GDM1 (cell line): ENCODE results near the gene IRAG1.
"Not testable (repeated sequence)": the region's sequence is repeated elsewhere in the genome, so short reads cannot be mapped to it uniquely, and the experiment has no call there.

Experiments
- DNase-seq: peaks from one replicate; lab custom pipeline; 2025; lab: John Stamatoyannopoulos, UW

The IRAG1 gene

DNA sequence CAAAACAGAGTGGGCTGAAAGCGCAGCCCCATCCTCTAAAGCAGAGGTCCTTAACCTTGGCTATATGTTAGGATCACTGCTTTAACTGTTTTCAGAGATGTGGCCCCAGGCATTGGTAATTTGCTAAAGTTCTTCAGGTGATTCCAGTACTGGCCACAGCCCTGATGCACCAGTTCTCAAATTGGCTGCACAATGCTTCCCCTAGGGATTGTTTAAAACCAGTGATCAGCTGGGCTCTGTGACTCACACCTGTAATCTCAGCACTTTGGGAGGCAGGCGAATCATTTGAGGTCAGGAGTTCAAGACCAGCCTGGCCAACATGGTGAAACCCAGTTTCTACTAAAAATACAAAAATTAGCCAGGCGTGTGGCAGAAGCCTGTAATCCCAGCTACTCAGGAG, 8.4 kb upstream of the IRAG1 start:
- DNase-seq = no peak

DNA sequence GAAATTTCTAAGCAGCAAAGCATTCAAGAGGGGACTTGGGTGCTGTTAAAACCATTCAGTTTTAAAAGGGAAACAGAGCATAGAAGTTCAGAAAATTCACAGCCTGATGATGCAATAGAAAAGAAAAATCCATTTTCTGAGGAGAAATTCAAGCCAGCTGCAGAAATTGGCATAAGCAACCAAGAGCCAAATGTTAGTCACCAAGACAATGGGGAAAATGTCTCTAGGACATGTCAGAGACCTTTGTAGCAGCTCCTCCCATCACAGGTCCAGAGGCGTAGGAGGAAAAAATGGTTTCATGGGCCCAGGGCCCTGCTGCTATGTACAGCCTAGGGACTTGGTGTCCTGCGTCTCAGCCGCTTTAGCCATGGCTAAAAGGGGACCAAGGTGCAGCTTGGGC, 5.5 kb upstream of the IRAG1 start:
- no peak for DNase-seq

DNA sequence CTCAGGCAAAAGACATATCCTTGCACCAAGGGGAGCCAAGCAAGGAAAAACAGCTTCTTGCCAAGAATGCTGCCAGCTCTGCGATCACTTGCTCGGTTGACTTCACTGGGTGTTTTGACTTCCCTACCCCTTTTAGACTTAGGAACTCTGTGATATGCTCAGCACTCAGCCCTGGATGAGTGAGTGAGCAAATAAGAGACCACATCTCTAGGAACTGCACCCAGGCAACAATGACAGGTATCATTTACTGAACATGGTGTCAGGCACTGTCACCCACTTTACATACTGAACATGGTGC, 3.7 kb upstream of the IRAG1 start:
- DNase-seq = no peak

DNA sequence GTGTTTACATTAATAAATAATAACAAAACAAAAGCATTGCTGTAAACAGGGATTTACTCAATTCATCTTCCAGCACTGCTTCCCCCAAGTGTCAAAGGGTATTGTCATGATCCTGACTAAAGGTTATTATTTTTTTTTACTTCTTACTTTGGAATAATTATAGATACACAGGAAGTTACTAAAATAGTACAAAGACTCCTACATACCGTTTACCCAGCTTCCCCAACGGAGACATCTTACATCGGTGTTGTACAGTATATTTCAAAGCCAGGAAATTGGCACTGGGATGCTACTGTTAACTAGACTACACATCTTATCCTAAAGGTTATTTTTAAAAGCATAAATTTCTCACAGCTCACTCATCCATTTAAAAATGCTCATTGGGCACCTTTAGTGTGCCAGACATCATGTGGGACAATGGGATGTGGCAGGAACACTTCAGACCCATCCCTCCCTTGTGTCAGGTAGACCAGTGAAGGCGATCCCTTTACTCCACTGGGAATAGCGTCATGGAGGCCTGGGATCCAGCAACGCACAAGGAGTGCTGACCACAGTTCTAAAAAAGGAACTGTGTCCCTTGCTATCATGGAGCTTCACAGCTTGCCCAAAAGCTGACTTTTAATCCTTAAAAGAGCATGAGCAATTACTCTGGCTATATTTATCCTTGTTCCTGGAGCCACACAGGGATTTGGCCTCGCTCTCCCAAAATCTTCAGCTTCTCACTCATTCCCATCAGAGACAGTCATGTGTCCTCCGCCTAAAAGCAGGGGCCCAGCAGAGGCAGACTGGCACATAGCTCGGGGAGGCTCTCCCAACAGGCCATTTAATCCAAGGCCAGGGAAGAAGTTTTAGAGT, 3.1 kb upstream of the IRAG1 start:
- no peak for DNase-seq

DNA sequence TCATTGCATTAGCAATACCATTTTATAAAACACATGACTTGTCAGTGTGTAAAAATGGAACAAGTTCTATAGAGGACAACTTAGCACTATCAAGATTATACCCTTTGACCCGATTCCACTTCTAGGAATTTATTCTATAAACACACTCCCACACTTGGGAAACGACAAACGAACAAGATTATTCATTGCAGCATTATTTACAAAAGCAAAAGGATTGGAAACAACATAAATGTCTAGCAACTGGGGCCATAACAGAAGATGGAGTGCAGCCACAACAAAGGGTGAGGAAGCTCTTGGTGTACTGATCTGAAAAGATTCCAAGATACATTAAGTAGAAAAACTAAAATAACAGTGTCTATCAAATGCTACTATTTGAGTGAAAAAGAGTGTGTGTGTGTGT, 2.3 kb upstream of the IRAG1 start:
- no peak for DNase-seq

DNA sequence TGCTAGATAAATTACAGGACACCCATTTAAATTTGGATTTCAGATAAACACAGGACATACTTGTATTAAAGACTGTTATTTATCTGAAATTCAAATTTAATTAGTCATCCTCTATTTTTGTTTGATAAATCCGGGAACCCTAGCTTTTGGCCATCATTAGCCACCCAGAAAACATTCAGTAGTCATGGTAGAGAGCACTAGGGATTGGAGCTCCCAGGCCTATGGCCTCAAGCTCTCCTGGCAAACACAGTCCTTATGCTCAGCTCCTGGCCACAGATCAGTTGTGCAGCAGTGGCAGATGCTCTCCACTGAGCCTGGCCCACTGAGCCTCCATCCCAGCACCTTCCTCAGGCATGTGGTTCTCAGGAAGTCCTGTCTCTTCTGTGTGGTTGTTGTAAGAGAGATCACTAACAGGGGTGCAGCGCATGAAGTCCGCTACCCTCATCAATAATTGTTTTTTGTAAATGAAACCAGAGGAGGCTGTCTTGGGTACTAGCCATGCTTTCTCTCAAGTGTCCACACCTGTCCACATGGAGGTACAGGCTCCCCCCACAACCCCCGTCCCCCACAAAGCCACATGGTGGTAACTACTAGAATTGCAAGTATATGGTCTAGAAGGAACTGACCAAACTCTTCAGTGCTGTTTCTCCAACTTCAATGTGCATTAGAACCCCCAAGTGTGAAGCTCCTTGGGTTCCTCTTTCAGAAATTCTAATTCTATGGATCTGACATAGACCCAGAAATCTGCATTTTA, 1.1 kb upstream of the IRAG1 start:
- DNase-seq = no peak

DNA sequence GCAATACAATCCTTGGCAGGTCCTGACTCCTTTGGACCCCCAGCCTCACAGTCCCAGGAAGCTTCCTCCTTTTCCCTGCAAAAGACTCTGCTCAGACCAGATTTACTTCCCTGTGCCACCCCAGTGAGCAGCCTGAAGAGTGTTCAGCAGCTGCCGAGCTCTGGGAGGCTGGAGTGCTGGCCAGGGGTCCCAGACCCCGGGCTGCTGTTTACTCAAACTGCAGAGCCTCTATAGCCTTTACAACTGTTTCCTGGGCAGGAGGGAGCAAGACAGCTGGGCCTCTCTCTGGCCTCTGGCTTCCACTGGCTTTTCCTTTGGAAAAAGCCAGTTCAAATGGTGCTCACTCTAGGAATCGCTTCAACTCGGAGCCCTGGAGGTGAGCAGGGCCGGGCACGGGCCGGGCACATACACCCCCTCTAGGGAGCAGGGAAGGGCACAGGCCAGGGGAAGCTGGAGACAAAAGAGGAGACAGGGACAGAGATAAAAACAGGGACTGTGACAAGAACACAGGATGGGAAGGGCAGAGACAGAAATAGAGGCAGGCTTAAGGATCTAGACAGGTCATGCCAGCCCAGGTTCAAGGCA, 932 bp downstream of the IRAG1 start:
- no peak for DNase-seq

DNA sequence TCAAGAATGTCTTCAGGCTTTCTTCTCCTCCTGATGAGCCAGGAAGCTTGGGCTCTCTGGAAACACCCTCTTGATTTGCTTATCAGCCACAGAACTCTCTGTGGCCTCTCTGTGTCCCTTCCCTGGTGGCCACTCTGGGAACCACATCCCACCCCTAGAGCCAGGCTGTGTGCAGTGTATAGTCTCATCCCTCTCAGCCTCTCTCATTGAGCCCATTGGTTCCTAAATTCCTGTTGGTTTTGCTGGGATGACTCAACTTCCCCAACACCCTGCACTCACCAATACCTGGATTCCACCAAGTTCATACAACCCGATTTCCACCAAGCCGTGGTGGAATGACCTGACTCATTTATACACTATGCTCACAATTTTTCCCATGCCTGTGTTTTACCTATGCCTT, 5.2 kb downstream of the IRAG1 start:
- no peak for DNase-seq

DNA sequence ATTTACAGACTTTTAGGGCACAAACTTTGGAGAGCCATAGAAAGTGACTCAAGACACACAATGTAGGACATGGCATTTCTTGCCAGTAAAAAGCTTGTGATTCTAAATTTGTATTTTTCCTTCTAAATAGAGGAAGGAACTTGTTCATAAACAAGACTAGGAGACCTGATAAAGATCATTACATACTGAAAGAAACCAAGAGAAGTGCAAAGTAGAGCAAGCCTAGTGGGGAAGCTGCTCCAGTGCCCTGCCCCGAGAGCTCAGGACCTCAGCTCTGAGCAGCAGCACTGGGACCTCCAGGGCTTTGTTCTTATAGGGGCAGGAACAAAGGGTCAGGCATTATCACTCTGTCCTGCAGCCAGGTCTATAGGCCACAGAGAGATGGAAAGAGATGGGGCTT, 7.2 kb downstream of the IRAG1 start:
- DNase-seq = no peak

DNA sequence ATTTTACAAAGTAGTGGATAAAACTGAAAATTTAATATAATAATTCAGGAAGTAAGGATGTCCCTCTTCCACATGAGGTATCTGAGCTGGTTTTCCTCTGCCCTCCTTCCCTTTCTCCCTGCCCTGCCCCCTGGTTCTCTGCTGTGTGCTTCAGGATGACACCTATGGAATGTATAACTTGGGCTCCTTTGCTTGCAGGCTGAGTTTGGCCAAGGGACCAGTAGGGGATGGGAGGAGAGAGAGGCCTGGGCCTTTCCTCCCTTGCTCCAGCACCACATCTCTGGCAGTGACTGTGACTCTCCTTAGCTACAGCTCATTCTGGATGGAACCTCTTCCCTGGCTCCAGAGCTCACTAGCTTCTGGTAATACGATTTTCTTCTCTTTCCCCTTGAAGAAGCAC, 10.1 kb downstream of the IRAG1 start:
- no peak for DNase-seq

DNA sequence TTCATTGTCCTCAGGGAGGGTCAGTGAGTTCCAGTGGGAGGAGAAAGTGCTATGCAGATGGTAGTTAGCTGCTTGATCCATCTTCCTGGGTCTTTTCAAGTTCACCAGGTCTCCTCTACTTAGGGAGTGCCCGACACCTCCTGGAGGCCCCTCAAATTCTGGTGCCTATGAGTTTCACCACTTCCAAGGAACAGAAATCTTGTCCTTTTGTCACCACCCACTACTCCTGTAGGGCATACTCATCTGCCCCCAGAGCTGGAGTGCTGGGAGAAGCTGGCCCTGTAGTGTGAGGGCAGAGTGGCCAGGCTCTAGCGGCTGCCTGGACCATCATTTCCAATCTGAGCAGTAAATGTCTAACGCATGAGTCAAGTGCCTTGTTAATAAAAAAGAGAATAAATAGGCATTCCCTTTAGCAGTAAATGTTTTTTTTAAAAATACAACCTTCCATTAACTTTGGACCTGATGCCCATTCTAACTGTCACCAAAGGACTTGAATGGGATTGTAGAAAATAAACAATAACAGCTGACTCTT, 12.5 kb downstream of the IRAG1 start:
- DNase-seq = no peak

DNA sequence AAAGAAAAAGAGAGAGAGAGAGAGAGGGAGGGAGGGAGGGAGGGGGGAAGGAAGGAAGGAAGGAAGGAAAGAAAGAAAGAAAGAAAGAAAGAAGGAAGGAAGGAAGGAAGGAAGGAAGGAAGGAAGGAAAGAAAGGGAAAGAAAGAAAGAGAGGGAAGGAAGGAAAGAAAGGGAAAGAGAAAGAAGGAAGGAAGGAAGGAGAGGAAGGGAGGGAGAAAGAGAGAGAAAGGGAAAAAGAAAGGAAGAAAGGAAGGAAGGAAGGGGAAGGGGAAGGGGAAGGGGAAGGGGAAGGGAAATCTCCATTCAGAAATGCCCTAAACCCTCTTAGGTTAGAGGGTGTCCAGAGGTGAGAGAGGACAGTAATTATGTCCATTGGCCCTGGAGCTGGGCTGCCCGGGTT, 13.3 kb downstream of the IRAG1 start:
- DNase-seq = not testable (repeated sequence)

DNA sequence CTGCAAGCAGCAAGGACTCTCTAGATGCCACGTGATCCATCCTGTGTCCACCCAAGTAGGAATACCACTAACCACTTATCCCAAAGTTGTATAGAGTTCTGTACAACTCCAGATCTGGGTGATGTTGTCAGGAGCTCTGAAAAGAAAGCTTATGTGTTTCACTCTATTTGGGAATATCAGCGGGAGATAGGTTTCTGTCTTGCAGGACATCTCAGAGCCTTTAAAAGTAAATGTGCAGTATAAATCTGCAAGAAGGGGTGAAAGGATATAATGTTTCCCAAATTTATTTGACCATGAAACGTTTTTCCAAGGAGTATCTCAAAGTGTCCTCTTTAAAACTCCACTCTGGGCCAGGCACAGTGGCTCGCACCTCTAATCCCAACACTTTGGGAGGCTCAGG, 13.9 kb downstream of the IRAG1 start:
- no peak for DNase-seq

DNA sequence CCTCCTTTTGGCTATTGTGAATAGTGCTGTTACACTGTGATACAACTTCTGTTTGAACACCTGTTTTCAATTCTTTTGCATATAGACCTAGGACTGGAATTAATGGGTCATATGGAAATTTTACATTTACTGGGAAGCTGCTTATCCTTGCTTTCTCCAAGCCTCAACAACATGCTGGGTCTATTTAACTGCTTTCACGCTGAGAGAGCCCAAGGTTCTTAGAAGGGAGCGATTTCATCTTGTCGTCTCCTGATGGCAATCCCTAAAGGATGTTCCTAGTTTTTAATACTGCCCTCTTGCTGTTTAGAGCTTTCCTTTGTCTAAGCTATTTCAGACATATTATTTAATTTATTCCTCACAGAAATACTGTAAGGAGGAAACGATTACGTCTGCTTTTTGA, 15.5 kb downstream of the IRAG1 start:
- DNase-seq = no peak

DNA sequence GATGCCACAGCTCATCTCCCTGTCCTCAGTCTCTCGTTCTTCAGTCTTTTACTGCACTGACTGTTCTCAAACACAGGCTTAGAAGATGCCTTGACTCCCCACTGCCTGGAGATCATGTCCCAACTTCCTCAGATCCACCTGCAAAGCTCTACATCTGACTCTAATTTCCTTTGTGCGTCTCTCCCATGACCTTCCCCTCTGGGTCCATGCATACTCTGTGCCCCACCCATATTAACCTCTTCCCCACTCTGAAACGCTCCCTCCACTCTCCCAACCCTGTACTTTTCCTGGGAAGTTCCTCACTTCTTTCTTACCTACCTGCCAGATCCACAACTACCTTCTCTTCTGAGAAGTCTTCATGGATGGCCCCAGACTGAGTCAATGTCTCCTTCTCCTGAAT, 16.6 kb downstream of the IRAG1 start:
- DNase-seq = no peak

DNA sequence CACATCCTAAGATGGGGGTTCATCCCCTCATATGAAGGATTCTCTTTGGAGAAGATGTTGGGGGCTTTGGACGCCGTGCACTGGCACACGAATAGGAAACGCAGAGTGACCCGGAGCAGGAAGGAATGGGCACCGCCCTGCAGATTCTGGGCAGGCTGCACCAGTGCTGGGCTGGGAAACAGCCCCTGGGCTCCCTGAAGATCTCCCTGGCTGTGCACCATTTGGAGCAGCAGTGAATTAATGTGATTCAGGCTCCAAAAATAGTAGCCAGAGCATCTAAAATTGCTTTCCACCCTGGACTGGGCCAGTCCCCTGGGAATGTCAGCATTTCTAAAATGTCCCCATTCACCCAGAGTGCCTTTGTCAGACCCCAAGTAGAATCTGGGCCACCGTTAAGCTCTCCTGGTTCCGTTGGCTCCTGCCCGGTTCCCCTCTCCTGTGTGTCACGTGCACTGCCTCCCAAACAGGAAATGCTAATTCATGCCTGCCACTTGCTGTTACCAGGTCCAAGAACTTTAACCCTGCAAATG, 18.6 kb downstream of the IRAG1 start:
- no peak for DNase-seq

DNA sequence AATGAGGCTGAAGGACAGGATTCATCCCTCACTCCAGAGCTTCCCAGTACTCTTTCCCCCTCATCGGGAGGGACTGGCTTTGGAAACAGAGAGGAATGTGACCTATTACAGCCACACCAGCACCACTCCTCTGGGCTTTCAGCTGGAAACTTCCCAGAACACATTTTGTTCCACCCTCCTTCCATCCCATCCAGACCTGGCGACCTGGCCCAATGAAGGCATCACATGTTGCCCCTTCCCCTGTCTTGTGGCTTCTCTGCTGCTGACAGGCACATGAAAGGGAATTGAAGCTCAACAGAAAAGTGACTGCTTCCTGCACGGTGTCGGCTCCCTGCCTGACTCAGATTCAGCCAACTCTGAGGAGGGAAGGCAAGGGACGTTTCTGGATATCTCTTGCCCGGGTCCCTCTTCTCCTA, 19.1 kb downstream of the IRAG1 start:
- DNase-seq = peak; percentile 19

DNA sequence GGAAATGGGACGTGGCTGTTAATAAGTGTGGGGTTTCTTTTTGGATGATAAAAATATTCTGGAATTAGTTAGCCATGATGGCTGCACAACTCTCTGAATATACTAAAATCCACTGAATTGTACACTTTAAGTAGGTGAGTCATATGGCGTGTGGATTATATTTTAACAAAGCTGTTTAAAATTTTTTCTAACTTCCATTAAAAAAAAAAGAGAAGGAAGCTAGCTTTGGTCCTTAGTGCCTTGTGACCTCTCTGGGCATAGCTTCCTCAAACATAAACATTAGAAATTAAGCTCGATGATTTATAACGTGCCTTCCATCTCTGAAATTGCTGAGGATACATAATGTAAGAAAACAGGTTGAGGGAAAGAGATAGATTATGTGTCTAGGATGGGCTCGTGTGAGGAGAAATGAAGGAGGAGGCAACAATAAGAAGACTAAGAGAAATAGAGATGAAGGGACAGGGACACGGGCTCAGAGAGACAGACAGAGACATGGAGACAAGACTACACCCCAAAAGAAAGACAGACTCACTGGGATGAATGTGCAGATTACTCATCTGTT, 20.0 kb downstream of the IRAG1 start:
- no peak for DNase-seq

DNA sequence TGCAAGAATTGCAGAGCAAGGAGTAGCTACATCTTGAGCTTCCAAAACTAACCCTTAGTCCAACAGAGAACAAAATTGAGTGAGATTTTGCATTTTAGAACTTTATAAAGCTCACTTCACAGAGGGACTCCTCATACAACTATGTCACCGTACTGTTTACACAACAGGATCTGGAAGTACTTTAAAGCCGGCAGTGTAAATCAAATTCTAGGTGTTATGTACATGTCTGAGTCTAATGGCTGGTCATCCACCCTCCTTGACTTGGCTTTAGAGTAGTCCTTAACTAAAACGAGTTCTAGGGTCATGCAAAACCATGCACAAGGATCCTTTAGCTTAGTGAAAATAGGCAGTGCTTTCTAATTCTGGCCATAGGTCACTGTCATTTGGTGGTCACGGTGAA, 23.5 kb downstream of the IRAG1 start:
- no peak for DNase-seq

DNA sequence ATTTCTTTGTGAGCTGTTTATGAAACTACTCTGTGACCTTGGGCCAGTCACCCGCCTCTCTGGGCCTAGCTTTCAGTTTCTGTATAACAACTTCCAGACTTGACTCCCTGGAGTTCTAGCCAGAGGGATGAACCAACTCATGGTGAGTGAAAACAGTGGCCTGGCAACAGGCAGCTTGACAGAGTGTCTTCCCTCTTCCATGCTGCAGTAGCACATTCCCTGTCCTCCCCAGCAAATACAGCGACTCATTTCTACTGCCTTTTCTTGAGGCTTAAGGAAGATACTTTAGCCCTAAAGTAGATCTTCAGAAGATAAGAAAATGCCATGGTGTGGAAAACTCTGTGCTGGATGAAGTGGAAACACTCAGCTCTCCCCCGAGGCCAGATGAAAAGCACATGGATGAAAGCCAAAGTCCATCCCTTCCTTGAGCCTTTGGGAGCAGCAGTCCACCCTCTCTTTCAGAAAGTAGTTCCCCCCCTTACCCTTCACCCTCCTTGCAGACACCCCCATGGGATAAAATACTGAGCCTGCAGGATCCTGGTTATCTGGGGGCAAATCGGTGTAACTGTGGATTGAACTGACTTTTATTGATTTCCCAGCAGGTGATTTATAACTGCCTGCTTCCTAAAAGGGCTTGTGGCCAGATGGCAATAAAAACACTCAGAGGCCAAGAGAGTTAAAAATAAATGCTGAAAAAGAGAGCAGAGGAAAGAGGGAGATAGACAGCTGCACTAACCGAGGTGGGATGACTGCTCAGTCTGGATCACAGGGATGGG, 24.1 kb downstream of the IRAG1 start:
- no peak for DNase-seq

DNA sequence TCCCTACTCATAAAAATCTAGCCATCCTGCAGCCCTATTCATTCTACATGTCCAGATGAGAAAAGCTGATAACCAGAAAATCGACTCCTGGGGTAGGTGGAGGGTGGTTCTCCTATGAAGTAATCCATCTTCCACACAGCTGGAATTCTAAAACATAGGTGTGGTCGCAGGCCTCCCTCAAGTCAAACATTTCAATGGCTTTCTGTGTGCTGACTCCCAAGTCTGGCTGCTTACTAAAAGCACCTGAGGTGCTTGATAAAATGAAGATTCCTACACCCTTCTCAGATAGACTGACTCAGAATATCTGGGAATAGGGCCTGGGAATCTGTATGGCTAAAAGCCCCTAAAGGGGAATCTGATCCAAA, 26.1 kb downstream of the IRAG1 start:
- no peak for DNase-seq
